GM12878 (cell line): ENCODE data around the gene GPRIN1. TPM values are rescaled to one million over a fixed set of nuclear protein-coding genes. Genes with fewer than 3 reads are reported as not detected.

ENCODE experiments used
- ATAC-seq: fragments of 200-7000 bp; cut with Tn5 transposase; 3 replicates; pipeline ENCODE4 v1.9.1; 2020; ENCODE audit warnings: mild to moderate bottlenecking, moderate library complexity
- BruUV-seq: library from RNA; stranded (reverse); fragments of 400-500 nt; replicated peaks from 2 replicates; lab custom pipeline; 2021; lab: Mats Ljungman, UMichigan
- CTCF ChIA-PET: fragments of 300-600 bp; sonication (Branson Sonifier 250); formaldehyde crosslinking; extraction: SDS; loops from one replicate; lab custom pipeline; 2021; ENCODE audit warnings: inconsistent platforms; lab: Yijun Ruan, JAX
- POLR2A ChIA-PET: fragments of 350-600 bp; formaldehyde crosslinking; extraction: SDS; loops from one replicate; lab custom pipeline; 2021; ENCODE audit warnings: inconsistent platforms; lab: Charles Lee
- RAD21 ChIA-PET: fragments of 300-600 bp; sonication (Branson Sonifier 250); formaldehyde crosslinking; loops from one replicate; lab custom pipeline; 2023; ENCODE audit warnings: antibody characterized with exemption; ENCODE audit not compliant: unreplicated experiment; lab: Charles Lee
- SMC1A ChIA-PET: fragments of 300-600 bp; sonication (Branson Sonifier 250); formaldehyde crosslinking; loops from one replicate; lab custom pipeline; 2023; ENCODE audit not compliant: unreplicated experiment, uncharacterized antibody; lab: Charles Lee
- DNase-seq: peaks from one replicate; pipeline ENCODE4 v3.0.0-alpha.2; 2011; ENCODE audit warnings: low read depth, low spot score
- FAIRE-seq: peaks from 3 replicates; lab custom pipeline; 2011; peaks lifted over from hg19 to GRCh38; lab: Jason Lieb, UNC
- H2AFZ ChIP-seq: 2 replicates; pipeline ENCODE4 v1.6.0; 2011; ENCODE audit warnings: low read depth, low read length, control low read depth; ENCODE audit not compliant: control insufficient read depth
- H3K27ac ChIP-seq: 2 replicates; pipeline ENCODE4 v1.5.1; 2011; ENCODE audit warnings: control low read depth; ENCODE audit not compliant: control insufficient read depth, insufficient read depth
- H3K27me3 ChIP-seq, 2 experiments: replicated peaks in 1 of 2; 2 replicates each; pipeline versions ENCODE4 v1.6.0 to v1.6.1; 2011; ENCODE audit warnings: low read length in 1 of 2; ENCODE audit not compliant: control insufficient read depth in 2 of 2, insufficient read depth in 2 of 2
- H3K36me3 ChIP-seq, 2 experiments: 2 replicates each; pipeline ENCODE4 v1.5.1; 2011; ENCODE audit warnings: low read length in 1 of 2; ENCODE audit not compliant: control insufficient read depth in 2 of 2, insufficient read depth in 2 of 2
- H3K4me1 ChIP-seq: 2 replicates; pipeline ENCODE4 v1.6.1; 2011; ENCODE audit warnings: mild to moderate bottlenecking, low read length, moderate library complexity, mixed read lengths; ENCODE audit not compliant: control insufficient read depth, insufficient read depth
- H3K4me2 ChIP-seq: 2 replicates; pipeline ENCODE4 v1.6.0; 2011; ENCODE audit warnings: control low read depth; ENCODE audit not compliant: control insufficient read depth, insufficient read depth
- H3K4me3 ChIP-seq: fragments of 200-600 bp; sonication (generic); 2 replicates; pipeline ENCODE4 v1.5.1; 2016
- H3K79me2 ChIP-seq: 2 replicates; pipeline ENCODE4 v1.6.0; 2011; ENCODE audit warnings: low read length; ENCODE audit not compliant: control insufficient read depth, insufficient read depth
- H3K9ac ChIP-seq: 2 replicates; pipeline ENCODE4 v1.8.0; 2011; ENCODE audit warnings: low read length, control low read depth, mixed read lengths; ENCODE audit not compliant: control insufficient read depth, insufficient read depth
- H3K9me3 ChIP-seq: replicated peaks from 3 replicates; pipeline ENCODE4 v1.5.1; 2011; ENCODE audit warnings: mild to moderate bottlenecking, low read length; ENCODE audit not compliant: control insufficient read depth, insufficient read depth
- H4K20me1 ChIP-seq: 2 replicates; pipeline ENCODE4 v1.6.0; 2011; ENCODE audit not compliant: control insufficient read depth, insufficient read depth
- ASH2L ChIP-seq: fragments of 300-600, 200-600 bp; sonication (generic); IDR thresholded peaks from 2 replicates; pipeline ENCODE4 v1.6.1; 2017; ENCODE audit warnings: low read depth, mild to moderate bottlenecking, borderline replicate concordance
- BHLHE40 ChIP-seq, 2 experiments: fragments of 450-650 bp in 1 of 2; IDR thresholded peaks; 2 replicates each; pipeline ENCODE4 v1.6.1; 2011 to 2017; ENCODE audit warnings: low read depth in 2 of 2, borderline replicate concordance in 1 of 2, improper control_type of control experiment in 1 of 2, low read length in 1 of 2, mild to moderate bottlenecking in 1 of 2
- BMI1 ChIP-seq: fragments of 450-650 bp; IDR thresholded peaks from 2 replicates; pipeline ENCODE4 v1.6.1; 2016; ENCODE audit warnings: mild to moderate bottlenecking, moderate library complexity, borderline replicate concordance
- CREM ChIP-seq: IDR thresholded peaks from 2 replicates; pipeline ENCODE4 v1.6.1; 2014; ENCODE audit warnings: antibody characterized with exemption, low read depth
- ETV6 ChIP-seq, 2 experiments: fragments of 450-650 bp in 1 of 2; IDR thresholded peaks in 1 of 2; conservative IDR thresholded peaks in 1 of 2; 2 replicates each; pipeline ENCODE4 v1.6.1; 2014; ENCODE audit warnings: antibody characterized with exemption in 1 of 2, borderline replicate concordance in 1 of 2, low read depth in 1 of 2, mild to moderate bottlenecking in 1 of 2, moderate library complexity in 1 of 2
- HDAC6 ChIP-seq: fragments of 200-600 bp; sonication (generic); IDR thresholded peaks from one replicate; pipeline ENCODE4 v1.8.0; 2017; ENCODE audit warnings: antibody characterized with exemption; ENCODE audit not compliant: unreplicated experiment
- KDM1A ChIP-seq: fragments of 200-600 bp; sonication (generic); IDR thresholded peaks from 2 replicates; pipeline ENCODE4 v1.6.1; 2016; ENCODE audit warnings: borderline replicate concordance
- NR2F1 ChIP-seq: fragments of 450-650 bp; conservative IDR thresholded peaks from 2 replicates; pipeline ENCODE4 v1.6.1; 2017; ENCODE audit warnings: mild to moderate bottlenecking
- RAD21 ChIP-seq: IDR thresholded peaks from 2 replicates; pipeline ENCODE4 v1.6.1; 2011; ENCODE audit warnings: mild to moderate bottlenecking, low read depth, low read length, moderate library complexity; ENCODE audit not compliant: insufficient read depth
- SMAD5 ChIP-seq: IDR thresholded peaks from 2 replicates; pipeline ENCODE4 v1.6.1; 2016; ENCODE audit warnings: antibody characterized with exemption, low read depth
- SREBF1 ChIP-seq: IDR thresholded peaks from 2 replicates; pipeline ENCODE4 v1.6.1; 2012; ENCODE audit warnings: mild to moderate bottlenecking, low read length
- TCF12 ChIP-seq: IDR thresholded peaks from 2 replicates; pipeline ENCODE4 v1.6.1; 2011; ENCODE audit warnings: low read depth, mild to moderate bottlenecking, low read length
- WGBS: methylation state at CpG from one replicate; pipeline ENCODE4 v1.1.6; 2016; ENCODE audit warnings: low lambda C conversion rate; ENCODE audit not compliant: insufficient replicate concordance, insufficient coverage; ENCODE audit errors: missing lambda C conversion rate; 5-methylcytosine and 5-hydroxymethylcytosine counted together
- in situ Hi-C: fragments of 300-500 bp; cut with MboI; formaldehyde crosslinking; loops from 9 replicates; pipeline ENCODE4 v1.14.3; 2018; ENCODE audit warnings: mixed read lengths
- intact Hi-C: fragments of 100-400 bp; cut with micrococcal nuclease; formaldehyde crosslinking; loops from one replicate; pipeline ENCODE4 v1.14.2; 2022; ENCODE audit not compliant: unreplicated experiment
- polyA plus RNA-seq, 11 experiments: library from polyadenylated mRNA; depleted of rRNA in 4 of 11; unstranded in 6 of 11; stranded (reverse) in 5 of 11; fragments of >200 nt; fragmentation: Nextera tagmentation in 4 of 11; fragmentation: Illumina TruSeq in 1 of 11; extraction: Ambion mirVana in 4 of 11; extraction: Trizol in 1 of 11; gene quantifications; 1 replicate in 1 of 11; 2 replicates in 10 of 11; pipeline versions ENCODE4 v1.2.1 to v1.2.3, GENCODE V29; 2011 to 2016; ENCODE audit warnings: inconsistent platforms in 2 of 11, missing spikeins in 2 of 11, low read depth in 1 of 11
- total RNA-seq, 4 experiments: library from RNA; depleted of rRNA in 3 of 4; stranded (reverse); fragments of >200 nt in 3 of 4; fragmentation: Illumina TruSeq in 1 of 4; extraction: Trizol in 1 of 4; gene quantifications; 2 replicates each; pipeline versions ENCODE4 v1.2.1 to v1.2.3, GENCODE V29; 2013 to 2021
- TF ChIP-seq, protein P1 (sequence below): fragments of 450-650 bp; IDR thresholded peaks from 2 replicates; pipeline ENCODE4 v1.6.1; 2016; ENCODE audit warnings: mild to moderate bottlenecking, moderate library complexity, borderline replicate concordance
- TF ChIP-seq, protein P2 (sequence below): IDR thresholded peaks from 2 replicates; pipeline ENCODE4 v1.6.1; 2012; ENCODE audit warnings: low read length, inconsistent platforms
- TF ChIP-seq, protein P3 (sequence below): fragments of 150-350 bp; IDR thresholded peaks from 2 replicates; pipeline ENCODE4 v1.6.1; 2014; ENCODE audit warnings: mild to moderate bottlenecking, low read depth, low read length

Gene GPRIN1
- total and polyA plus RNA-seq, 10 of the 15 experiments (the other 5 are each of a cell fraction or from before 2014, with no cell fraction given): 0.52 to 16.3 (median 4.5) TPM

DNA sequence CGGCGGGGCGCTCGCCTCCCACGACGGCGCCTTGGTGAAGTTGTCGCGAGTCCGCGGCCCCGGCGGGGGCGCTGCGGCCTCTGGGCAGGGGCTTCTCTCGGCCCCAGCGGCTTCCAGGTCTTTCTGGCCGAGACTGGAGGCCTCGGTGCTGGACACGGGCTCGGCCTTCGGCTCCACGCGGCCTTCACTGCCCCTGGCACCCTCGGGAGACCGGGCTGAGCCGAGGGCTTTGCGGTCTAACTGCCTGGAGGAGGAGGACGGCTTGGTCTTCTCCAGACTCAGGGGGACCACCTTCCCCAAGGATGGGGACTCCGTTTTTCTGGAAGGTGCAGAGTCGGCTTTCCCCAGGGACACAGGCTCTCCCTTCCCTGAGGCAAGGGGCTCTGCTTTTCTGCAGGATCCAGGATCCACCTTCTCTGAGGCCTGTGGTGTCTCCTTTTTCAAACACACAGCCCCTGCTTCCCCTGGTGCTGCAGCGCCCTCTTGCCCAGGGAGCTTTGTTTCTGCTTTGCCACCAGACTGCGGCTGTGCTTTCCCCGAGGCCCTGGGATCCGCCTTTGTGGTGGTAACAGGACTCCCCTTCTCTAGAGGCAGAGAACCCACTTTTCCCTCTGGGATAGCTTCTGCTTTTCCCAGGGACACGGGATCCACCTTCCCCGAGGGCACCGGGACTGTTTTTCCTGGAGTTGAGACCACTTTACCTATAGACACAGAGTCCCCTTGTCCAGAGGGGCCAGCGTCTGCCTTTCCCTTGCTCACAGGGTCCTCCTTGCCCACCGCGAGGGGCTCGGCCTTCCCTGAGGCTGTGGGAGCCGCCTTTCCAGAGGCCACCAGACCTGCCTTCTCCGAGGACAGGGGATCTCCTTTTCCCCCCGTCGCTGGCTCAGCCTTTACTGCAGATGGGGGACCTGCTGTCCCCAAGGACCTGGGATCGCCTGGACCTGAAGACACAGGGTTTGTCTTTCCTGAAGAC lies 12.3 kb downstream of the GPRIN1 start:
- Histone ChIP-seq H3K27me3 (no peaks in the 10 kb centered on the region), H3K9ac (no peak overlapping the region), H3K4me1 (no peaks in the 10 kb centered on the region), H3K79me2 (no peaks in the 10 kb centered on the region), H3K36me3 (no peaks in the 10 kb centered on the region), H3K4me3 (no peak overlapping the region), H2AFZ (no peak overlapping the region), H3K27ac (no peak overlapping the region), H3K4me2 (no peak overlapping the region), H4K20me1 (no peaks in the 10 kb centered on the region), H3K9me3 (no peaks in the 10 kb centered on the region)
- WGBS: 92% methylated on average over 33 of the region's 47 CpGs
- SMC1A ChIA-PET: no interaction called here
- POLR2A ChIA-PET: no interaction called here
- FAIRE-seq: no peak
- in situ Hi-C loops (loop anchor here (25.0 kb wide), 1 partner anchor 860 kb away; no protein-coding TSS in a partner anchor), intact Hi-C loops (no loop called here)
- DNase-seq: no peak
- BruUV-seq: no TSS peak
- ATAC-seq: no peak
- CTCF ChIA-PET: no interaction called here
- RAD21 ChIA-PET: no interaction called here
- TF ChIP-seq HDAC6: no peak
- no peak for TF ChIP-seq TCF12
- no peak for TF ChIP-seq CREM
- no peak for TF ChIP-seq ETV6 (conservative IDR thresholded peaks at IDR 0.05 in 1 of 2, IDR thresholded peaks at IDR 0.05 in 1 of 2; ENCODE audit: borderline replicate concordance in 1 of 2, low read depth in 1 of 2)
- no peak for TF ChIP-seq SMAD5
- TF ChIP-seq RAD21: no peak
- no peak for TF ChIP-seq BHLHE40 (IDR thresholded peaks at IDR 0.05; ENCODE audit: borderline replicate concordance in 1 of 2, low read depth in 2 of 2, low read length in 1 of 2)
- no peak for TF ChIP-seq ASH2L
- TF ChIP-seq, protein P1, sequence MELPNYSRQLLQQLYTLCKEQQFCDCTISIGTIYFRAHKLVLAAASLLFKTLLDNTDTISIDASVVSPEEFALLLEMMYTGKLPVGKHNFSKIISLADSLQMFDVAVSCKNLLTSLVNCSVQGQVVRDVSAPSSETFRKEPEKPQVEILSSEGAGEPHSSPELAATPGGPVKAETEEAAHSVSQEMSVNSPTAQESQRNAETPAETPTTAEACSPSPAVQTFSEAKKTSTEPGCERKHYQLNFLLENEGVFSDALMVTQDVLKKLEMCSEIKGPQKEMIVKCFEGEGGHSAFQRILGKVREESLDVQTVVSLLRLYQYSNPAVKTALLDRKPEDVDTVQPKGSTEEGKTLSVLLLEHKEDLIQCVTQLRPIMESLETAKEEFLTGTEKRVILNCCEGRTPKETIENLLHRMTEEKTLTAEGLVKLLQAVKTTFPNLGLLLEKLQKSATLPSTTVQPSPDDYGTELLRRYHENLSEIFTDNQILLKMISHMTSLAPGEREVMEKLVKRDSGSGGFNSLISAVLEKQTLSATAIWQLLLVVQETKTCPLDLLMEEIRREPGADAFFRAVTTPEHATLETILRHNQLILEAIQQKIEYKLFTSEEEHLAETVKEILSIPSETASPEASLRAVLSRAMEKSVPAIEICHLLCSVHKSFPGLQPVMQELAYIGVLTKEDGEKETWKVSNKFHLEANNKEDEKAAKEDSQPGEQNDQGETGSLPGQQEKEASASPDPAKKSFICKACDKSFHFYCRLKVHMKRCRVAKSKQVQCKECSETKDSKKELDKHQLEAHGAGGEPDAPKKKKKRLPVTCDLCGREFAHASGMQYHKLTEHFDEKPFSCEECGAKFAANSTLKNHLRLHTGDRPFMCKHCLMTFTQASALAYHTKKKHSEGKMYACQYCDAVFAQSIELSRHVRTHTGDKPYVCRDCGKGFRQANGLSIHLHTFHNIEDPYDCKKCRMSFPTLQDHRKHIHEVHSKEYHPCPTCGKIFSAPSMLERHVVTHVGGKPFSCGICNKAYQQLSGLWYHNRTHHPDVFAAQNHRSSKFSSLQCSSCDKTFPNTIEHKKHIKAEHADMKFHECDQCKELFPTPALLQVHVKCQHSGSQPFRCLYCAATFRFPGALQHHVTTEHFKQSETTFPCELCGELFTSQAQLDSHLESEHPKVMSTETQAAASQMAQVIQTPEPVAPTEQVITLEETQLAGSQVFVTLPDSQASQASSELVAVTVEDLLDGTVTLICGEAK: no peak
- TF ChIP-seq, protein P2, sequence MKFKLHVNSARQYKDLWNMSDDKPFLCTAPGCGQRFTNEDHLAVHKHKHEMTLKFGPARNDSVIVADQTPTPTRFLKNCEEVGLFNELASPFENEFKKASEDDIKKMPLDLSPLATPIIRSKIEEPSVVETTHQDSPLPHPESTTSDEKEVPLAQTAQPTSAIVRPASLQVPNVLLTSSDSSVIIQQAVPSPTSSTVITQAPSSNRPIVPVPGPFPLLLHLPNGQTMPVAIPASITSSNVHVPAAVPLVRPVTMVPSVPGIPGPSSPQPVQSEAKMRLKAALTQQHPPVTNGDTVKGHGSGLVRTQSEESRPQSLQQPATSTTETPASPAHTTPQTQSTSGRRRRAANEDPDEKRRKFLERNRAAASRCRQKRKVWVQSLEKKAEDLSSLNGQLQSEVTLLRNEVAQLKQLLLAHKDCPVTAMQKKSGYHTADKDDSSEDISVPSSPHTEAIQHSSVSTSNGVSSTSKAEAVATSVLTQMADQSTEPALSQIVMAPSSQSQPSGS: no peak
- TF ChIP-seq, protein P3, sequence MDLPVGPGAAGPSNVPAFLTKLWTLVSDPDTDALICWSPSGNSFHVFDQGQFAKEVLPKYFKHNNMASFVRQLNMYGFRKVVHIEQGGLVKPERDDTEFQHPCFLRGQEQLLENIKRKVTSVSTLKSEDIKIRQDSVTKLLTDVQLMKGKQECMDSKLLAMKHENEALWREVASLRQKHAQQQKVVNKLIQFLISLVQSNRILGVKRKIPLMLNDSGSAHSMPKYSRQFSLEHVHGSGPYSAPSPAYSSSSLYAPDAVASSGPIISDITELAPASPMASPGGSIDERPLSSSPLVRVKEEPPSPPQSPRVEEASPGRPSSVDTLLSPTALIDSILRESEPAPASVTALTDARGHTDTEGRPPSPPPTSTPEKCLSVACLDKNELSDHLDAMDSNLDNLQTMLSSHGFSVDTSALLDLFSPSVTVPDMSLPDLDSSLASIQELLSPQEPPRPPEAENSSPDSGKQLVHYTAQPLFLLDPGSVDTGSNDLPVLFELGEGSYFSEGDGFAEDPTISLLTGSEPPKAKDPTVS: no peak
- TF ChIP-seq BMI1: no peak
- TF ChIP-seq KDM1A: no peak
- TF ChIP-seq SREBF1: no peak
- no peak for TF ChIP-seq NR2F1
